GM19455 (cell line): Measurements from ENCODE around the gene TERB1.

ENCODE experiments used
- ATAC-seq: cut with Tn5 transposase; IDR thresholded peaks from one replicate; pipeline ENCODE4 v1.9.1; 2021; ENCODE audit not compliant: unreplicated experiment

The TERB1 gene

DNA sequence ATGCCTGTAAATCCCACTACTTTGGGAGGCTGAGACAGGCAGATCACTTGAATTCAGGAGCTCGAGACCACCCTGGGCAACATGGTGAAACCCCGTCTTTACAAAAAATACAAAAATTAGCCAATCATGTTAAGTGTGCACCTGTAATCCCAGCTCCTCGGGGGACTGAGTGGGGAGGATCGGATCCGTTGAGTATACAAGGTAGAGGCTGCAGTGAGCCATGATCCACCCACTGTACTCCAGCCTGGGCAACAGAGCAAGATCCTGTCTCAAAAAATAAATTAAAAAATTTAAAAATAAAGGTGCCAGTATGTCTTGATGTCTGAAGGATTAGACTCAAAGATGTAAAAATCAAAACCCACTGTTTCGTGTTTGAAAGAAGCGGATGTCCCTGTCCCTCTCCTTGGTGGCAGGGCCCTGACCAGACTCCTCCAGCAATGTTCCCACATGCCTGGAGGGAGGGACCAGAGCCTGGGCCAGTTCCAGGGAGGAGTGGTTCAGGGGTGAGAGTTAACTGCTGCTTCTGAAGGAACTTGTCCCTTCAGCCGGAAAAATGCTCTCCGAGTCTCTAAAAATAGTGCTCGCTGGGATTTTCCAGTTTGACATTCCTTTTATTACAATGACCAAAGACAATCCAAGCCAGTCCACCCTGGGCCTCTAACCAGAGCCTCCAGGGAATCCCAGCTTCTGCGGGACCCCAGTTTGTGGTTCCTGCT is 95.4 kb downstream of the TERB1 start:
- no peak for ATAC-seq
